Keratinocyte (primary cell): ENCODE data around the gene DOCK3. TPM values are rescaled to one million over a fixed set of nuclear protein-coding genes. Genes with fewer than 3 reads are reported as not detected.

Experiments used
- DNase-seq: peaks from one replicate; pipeline ENCODE4 v3.0.0-alpha.2; 2011; ENCODE audit warnings: low read depth, missing footprints, low spot score
- FAIRE-seq: peaks from 2 replicates; lab custom pipeline; 2011; peaks lifted over from hg19 to GRCh38; lab: Jason Lieb, UNC
- H2AFZ ChIP-seq: 2 replicates; pipeline ENCODE4 v1.6.0; 2012; ENCODE audit warnings: low read length, control low read depth, inconsistent platforms; ENCODE audit not compliant: control insufficient read depth
- H3K27ac ChIP-seq: 2 replicates; pipeline ENCODE4 v1.5.1; 2011; ENCODE audit warnings: low read length; ENCODE audit not compliant: control insufficient read depth, insufficient read depth
- H3K27me3 ChIP-seq: 3 replicates; pipeline ENCODE4 v1.6.0; 2011; ENCODE audit warnings: low read length; ENCODE audit not compliant: control insufficient read depth, insufficient read depth; ENCODE audit errors: extremely low read depth
- H3K36me3 ChIP-seq, 2 experiments: 2 replicates in 1 of 2; 3 replicates in 1 of 2; pipeline ENCODE4 v1.5.1; 2011; ENCODE audit warnings: low read length in 2 of 2, mild to moderate bottlenecking in 1 of 2; ENCODE audit not compliant: control insufficient read depth in 2 of 2, insufficient read depth in 2 of 2; ENCODE audit errors: extremely low read depth in 1 of 2
- H3K4me1 ChIP-seq: 3 replicates; pipeline ENCODE4 v1.5.1; 2011; ENCODE audit warnings: low read length; ENCODE audit not compliant: control insufficient read depth, insufficient read depth; ENCODE audit errors: extremely low read depth
- H3K4me2 ChIP-seq: 3 replicates; pipeline ENCODE4 v1.6.0; 2011; ENCODE audit warnings: low read depth, low read length; ENCODE audit not compliant: control insufficient read depth, insufficient read depth; ENCODE audit errors: extremely low read depth
- H3K4me3 ChIP-seq, 3 experiments: fragments of 200-600 bp in 1 of 3; sonication (generic) in 1 of 3; 2 replicates in 2 of 3; 3 replicates in 1 of 3; pipeline ENCODE4 v1.5.1; 2011 to 2016; ENCODE audit warnings: low read length in 3 of 3, mild to moderate bottlenecking in 3 of 3, control low read depth in 2 of 3, inconsistent platforms in 1 of 3, low read depth in 1 of 3, mixed read lengths in 1 of 3, mixed run types in 1 of 3, moderate library complexity in 1 of 3; ENCODE audit not compliant: control insufficient read depth in 2 of 3, insufficient read depth in 2 of 3; ENCODE audit errors: extremely low read depth in 1 of 3
- H3K79me2 ChIP-seq: 2 replicates; pipeline ENCODE4 v1.6.0; 2012; ENCODE audit warnings: low read length; ENCODE audit not compliant: control insufficient read depth, insufficient read depth
- H3K9ac ChIP-seq: 3 replicates; pipeline ENCODE4 v1.6.0; 2011; ENCODE audit warnings: low read length; ENCODE audit not compliant: control insufficient read depth, insufficient read depth; ENCODE audit errors: extremely low read depth
- H3K9me1 ChIP-seq: 3 replicates; pipeline ENCODE4 v1.6.0; 2011; ENCODE audit warnings: low read length; ENCODE audit not compliant: control insufficient read depth, insufficient read depth; ENCODE audit errors: extremely low read depth
- H3K9me3 ChIP-seq: 2 replicates; pipeline ENCODE4 v1.5.1; 2012; ENCODE audit warnings: low read depth, low read length; ENCODE audit not compliant: control insufficient read depth
- H4K20me1 ChIP-seq: 3 replicates; pipeline ENCODE4 v1.6.0; 2011; ENCODE audit warnings: low read length; ENCODE audit not compliant: control insufficient read depth, insufficient read depth; ENCODE audit errors: extremely low read depth
- EZH2 ChIP-seq: IDR thresholded peaks from one replicate; pipeline ENCODE4 v1.6.1; 2012; ENCODE audit warnings: inconsistent platforms, mild to moderate bottlenecking, low read length, moderate library complexity
- dilution Hi-C: fragments of 300-500 bp; cut with MboI; formaldehyde crosslinking; loops from one replicate; pipeline ENCODE4 v1.7.0; 2020; ENCODE audit warnings: low sequenced_read_pairs; ENCODE audit not compliant: extremely low pct_ligation_motif_present
- polyA plus RNA-seq, 5 experiments: library from polyadenylated mRNA; depleted of rRNA in 3 of 5; stranded (reverse) in 3 of 5; stranded (forward) in 1 of 5; unstranded in 1 of 5; fragments of >200 nt; gene quantifications; 1 replicate in 1 of 5; 2 replicates in 3 of 5; 3 replicates in 1 of 5; pipeline versions ENCODE4 v1.2.1 to v1.2.3, GENCODE V29; 2011 to 2012; ENCODE audit warnings: missing spikeins in 2 of 5, low read depth in 1 of 5, low replicate concordance in 1 of 5
- TF ChIP-seq, protein P1 (sequence below), 3 experiments: IDR thresholded peaks in 1 of 3; conservative IDR thresholded peaks in 1 of 3; optimal IDR thresholded peaks in 1 of 3; 2 replicates in 2 of 3; 3 replicates in 1 of 3; pipeline versions ENCODE3 to v1.5.1; 2011; ENCODE audit warnings: low read length in 3 of 3, mild to moderate bottlenecking in 3 of 3, moderate library complexity in 2 of 3, control low read depth in 1 of 3, inconsistent platforms in 1 of 3; ENCODE audit not compliant: insufficient read depth in 2 of 3; ENCODE audit errors: extremely low read depth in 1 of 3

Gene DOCK3
- polyA plus RNA-seq, 1 donor (not counting 4 experiments of a cell fraction or from before 2014, with no cell fraction given) = 0.10 TPM

DNA sequence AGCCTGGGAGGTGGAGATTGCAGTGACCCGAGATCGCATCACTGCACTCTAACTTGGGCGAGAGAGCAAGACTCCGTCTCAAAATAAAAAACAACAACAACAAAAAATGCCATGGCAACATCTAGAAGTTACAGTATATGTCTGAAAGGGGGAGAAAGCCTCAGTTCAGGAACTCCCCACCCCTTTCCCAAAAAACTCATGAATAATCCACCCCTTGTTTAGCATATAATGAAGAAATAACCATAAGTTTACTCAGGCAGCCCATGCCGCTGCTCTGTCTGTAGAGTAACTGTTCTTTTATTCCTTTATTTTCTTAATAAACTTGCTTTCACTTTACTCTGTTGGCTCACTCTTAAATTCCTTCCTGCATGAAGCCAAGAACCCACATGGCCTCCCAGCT lies 145.2 kb downstream of the DOCK3 start:
- Histone ChIP-seq H3K4me3 (no peak overlapping the region), H3K9ac (no peak overlapping the region), H3K9me3 (no peaks in the 10 kb centered on the region), H3K79me2 (no peaks in the 10 kb centered on the region), H4K20me1 (no peaks in the 10 kb centered on the region), H3K9me1 (no peaks in the 10 kb centered on the region), H3K4me2 (no peak overlapping the region), H2AFZ (no peak overlapping the region), H3K36me3 (no peaks in the 10 kb centered on the region), H3K4me1 (peaks cover 6% of the 10 kb centered on the region), H3K27me3 (no peaks in the 10 kb centered on the region), H3K27ac (no peak overlapping the region)
- FAIRE-seq (no peak), DNase-seq (no peak)
- TF ChIP-seq, protein P1, sequence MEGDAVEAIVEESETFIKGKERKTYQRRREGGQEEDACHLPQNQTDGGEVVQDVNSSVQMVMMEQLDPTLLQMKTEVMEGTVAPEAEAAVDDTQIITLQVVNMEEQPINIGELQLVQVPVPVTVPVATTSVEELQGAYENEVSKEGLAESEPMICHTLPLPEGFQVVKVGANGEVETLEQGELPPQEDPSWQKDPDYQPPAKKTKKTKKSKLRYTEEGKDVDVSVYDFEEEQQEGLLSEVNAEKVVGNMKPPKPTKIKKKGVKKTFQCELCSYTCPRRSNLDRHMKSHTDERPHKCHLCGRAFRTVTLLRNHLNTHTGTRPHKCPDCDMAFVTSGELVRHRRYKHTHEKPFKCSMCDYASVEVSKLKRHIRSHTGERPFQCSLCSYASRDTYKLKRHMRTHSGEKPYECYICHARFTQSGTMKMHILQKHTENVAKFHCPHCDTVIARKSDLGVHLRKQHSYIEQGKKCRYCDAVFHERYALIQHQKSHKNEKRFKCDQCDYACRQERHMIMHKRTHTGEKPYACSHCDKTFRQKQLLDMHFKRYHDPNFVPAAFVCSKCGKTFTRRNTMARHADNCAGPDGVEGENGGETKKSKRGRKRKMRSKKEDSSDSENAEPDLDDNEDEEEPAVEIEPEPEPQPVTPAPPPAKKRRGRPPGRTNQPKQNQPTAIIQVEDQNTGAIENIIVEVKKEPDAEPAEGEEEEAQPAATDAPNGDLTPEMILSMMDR (optimal IDR thresholded peaks at IDR 0.05 in 1 of 3, IDR thresholded peaks at IDR 0.05 in 1 of 3, conservative IDR thresholded peaks at IDR 0.05 in 1 of 3; ENCODE audit: extremely low read depth in 1 of 3, insufficient read depth in 2 of 3, low read length in 3 of 3) = no peak
- no peak for TF ChIP-seq EZH2
- dilution Hi-C loops = no loop called here

GRCh38 chr3:50825841-50826240 lies 151.1 kb downstream of the DOCK3 start:
- H3K9ac ChIP-seq = no peak overlapping the region
- H3K9me3 ChIP-seq = no peaks in the 10 kb centered on the region
- no peak overlapping the region for H2AFZ ChIP-seq
- no peak overlapping the region for H3K4me2 ChIP-seq
- no peaks in the 10 kb centered on the region for H3K27me3 ChIP-seq
- no peaks in the 10 kb centered on the region for H3K79me2 ChIP-seq
- no peaks in the 10 kb centered on the region for H3K4me1 ChIP-seq
- no peaks in the 10 kb centered on the region for H3K9me1 ChIP-seq
- no peak for DNase-seq
- dilution Hi-C loops = no loop called here
- FAIRE-seq = no peak
- TF ChIP-seq, protein P1 (optimal IDR thresholded peaks at IDR 0.05 in 1 of 3, IDR thresholded peaks at IDR 0.05 in 1 of 3, conservative IDR thresholded peaks at IDR 0.05 in 1 of 3; ENCODE audit: extremely low read depth in 1 of 3, insufficient read depth in 2 of 3, low read length in 3 of 3) = no peak
- no peak for TF ChIP-seq EZH2
- H4K20me1 ChIP-seq = no peaks in the 10 kb centered on the region
- no peaks in the 10 kb centered on the region for H3K36me3 ChIP-seq
- H3K27ac ChIP-seq = no peak overlapping the region
- H3K4me3 ChIP-seq = no peak overlapping the region
